ENCODE data around the gene PACSIN1. TPM values are rescaled to one million over a fixed set of nuclear protein-coding genes. Genes with fewer than 3 reads are reported as not detected.
"Not testable (repeated sequence)": the region's sequence is repeated elsewhere in the genome, so short reads cannot be mapped to it uniquely, and the experiment has no call there.

PACSIN1 gene
- polyA plus RNA-seq, 2 donors: 0.01 to 0.04 TPM

DNA sequence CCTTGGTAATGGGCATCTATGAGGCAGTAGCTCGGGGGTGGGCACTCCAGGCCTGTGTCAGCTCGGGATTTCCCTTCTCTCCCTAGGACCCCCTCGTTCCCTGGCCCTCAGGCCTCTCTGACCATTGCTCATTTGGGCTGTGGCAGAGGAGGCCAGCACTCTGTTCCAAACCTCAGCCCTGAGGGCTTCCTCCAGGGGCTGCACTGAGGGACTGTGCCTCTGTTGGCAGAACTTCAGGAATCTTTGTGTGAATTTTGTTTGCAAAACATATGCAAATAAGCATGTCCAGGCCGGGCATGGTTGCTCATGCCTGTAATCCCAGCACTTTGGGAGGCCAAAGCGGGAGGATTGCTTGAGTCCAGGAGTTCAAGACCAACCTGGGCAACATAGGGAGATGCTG lies 11.0 kb downstream of the PACSIN1 start:
- no peaks in the 10 kb centered on the region for H3K36me3 ChIP-seq (ENCODE audit: control insufficient read depth in 2 of 2, insufficient read depth in 2 of 2, low read length in 1 of 2)
- no peaks in the 10 kb centered on the region for H3K4me1 ChIP-seq (ENCODE audit: control insufficient read depth in 2 of 2, insufficient read depth in 2 of 2, low read length in 1 of 2)
- WGBS, 2 donors: 52 to 62% methylated on average over 5 of the region's 5 CpGs
- no peak overlapping the region for H3K4me3 ChIP-seq (ENCODE audit: low read depth in 1 of 2, low read length in 2 of 2)
- no peak overlapping the region for H3K27ac ChIP-seq (ENCODE audit: low read depth in 2 of 2, low read length in 1 of 2)
- no peaks in the 10 kb centered on the region for H3K27me3 ChIP-seq (ENCODE audit: control insufficient read depth in 1 of 2, insufficient read depth in 2 of 2, low read length in 2 of 2)
- H3K9me3 ChIP-seq (ENCODE audit: control insufficient read depth in 2 of 2, insufficient read depth in 1 of 2, low read depth in 1 of 2, low read length in 1 of 2): no peaks in the 10 kb centered on the region

GRCh38 chr6:34478796-34479195 lies 12.9 kb downstream of the PACSIN1 start:
- 90 to 92% methylated on average over 4 of the region's 4 CpGs for WGBS, 2 donors
- no peaks in the 10 kb centered on the region for H3K4me1 ChIP-seq (ENCODE audit: control insufficient read depth in 2 of 2, insufficient read depth in 2 of 2, low read length in 1 of 2)

DNA sequence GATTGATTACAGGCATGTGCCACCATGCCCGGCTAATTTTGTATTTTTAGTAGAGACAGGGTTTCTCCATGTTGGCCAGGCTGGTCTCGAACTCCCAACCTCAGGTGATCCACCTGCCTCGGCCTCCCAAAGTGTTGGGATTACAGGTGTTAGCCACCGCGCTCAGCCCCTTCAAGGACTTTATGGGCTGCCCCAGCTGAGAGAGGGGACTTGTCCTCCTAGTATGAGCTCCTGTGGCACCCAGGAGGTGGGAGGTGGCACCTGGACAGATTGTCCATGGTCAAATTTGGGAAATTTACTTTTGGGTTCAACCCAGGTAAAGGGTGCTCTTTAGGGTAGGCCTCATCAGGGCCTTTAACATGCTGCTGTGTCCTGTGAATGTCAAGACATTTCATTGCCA lies 17.9 kb downstream of the PACSIN1 start:
- not testable (repeated sequence) for H3K4me1 ChIP-seq (ENCODE audit: control insufficient read depth in 2 of 2, insufficient read depth in 2 of 2, low read length in 1 of 2); H3K27ac ChIP-seq (ENCODE audit: low read depth in 2 of 2, low read length in 1 of 2); H3K27me3 ChIP-seq (ENCODE audit: control insufficient read depth in 1 of 2, insufficient read depth in 2 of 2, low read length in 2 of 2); H3K9me3 ChIP-seq (ENCODE audit: control insufficient read depth in 2 of 2, insufficient read depth in 1 of 2, low read depth in 1 of 2, low read length in 1 of 2); H3K4me3 ChIP-seq (ENCODE audit: low read depth in 1 of 2, low read length in 2 of 2); H3K36me3 ChIP-seq (ENCODE audit: control insufficient read depth in 2 of 2, insufficient read depth in 2 of 2, low read length in 1 of 2)
- 94 to 100% methylated on average over 5 of the region's 5 CpGs for WGBS, 2 donors

More at GRCh38 chr6:34478796-34479195, 12.9 kb downstream of the PACSIN1 start:
- H3K36me3 ChIP-seq (ENCODE audit: control insufficient read depth in 2 of 2, insufficient read depth in 2 of 2, low read length in 1 of 2): no peaks in the 10 kb centered on the region
- no peaks in the 10 kb centered on the region for H3K9me3 ChIP-seq (ENCODE audit: control insufficient read depth in 2 of 2, insufficient read depth in 1 of 2, low read depth in 1 of 2, low read length in 1 of 2)
- no peaks in the 10 kb centered on the region for H3K27me3 ChIP-seq (ENCODE audit: control insufficient read depth in 1 of 2, insufficient read depth in 2 of 2, low read length in 2 of 2)
- H3K27ac ChIP-seq (ENCODE audit: low read depth in 2 of 2, low read length in 1 of 2): no peak overlapping the region
- H3K4me3 ChIP-seq (ENCODE audit: low read depth in 1 of 2, low read length in 2 of 2): no peak overlapping the region

GRCh38 chr6:34484391-34484790 lies 18.5 kb downstream of the PACSIN1 start:
- WGBS, 2 donors: 47 to 68% methylated on average over 1 of the region's 1 CpG
- H3K9me3 ChIP-seq (ENCODE audit: control insufficient read depth in 2 of 2, insufficient read depth in 1 of 2, low read depth in 1 of 2, low read length in 1 of 2): no peaks in the 10 kb centered on the region
- H3K36me3 ChIP-seq (ENCODE audit: control insufficient read depth in 2 of 2, insufficient read depth in 2 of 2, low read length in 1 of 2): no peaks in the 10 kb centered on the region
- H3K4me3 ChIP-seq (ENCODE audit: low read depth in 1 of 2, low read length in 2 of 2): no peak overlapping the region
- H3K27me3 ChIP-seq (ENCODE audit: control insufficient read depth in 1 of 2, insufficient read depth in 2 of 2, low read length in 2 of 2): no peaks in the 10 kb centered on the region
- H3K4me1 ChIP-seq (ENCODE audit: control insufficient read depth in 2 of 2, insufficient read depth in 2 of 2, low read length in 1 of 2): no peaks in the 10 kb centered on the region
- no peak overlapping the region for H3K27ac ChIP-seq (ENCODE audit: low read depth in 2 of 2, low read length in 1 of 2)

DNA sequence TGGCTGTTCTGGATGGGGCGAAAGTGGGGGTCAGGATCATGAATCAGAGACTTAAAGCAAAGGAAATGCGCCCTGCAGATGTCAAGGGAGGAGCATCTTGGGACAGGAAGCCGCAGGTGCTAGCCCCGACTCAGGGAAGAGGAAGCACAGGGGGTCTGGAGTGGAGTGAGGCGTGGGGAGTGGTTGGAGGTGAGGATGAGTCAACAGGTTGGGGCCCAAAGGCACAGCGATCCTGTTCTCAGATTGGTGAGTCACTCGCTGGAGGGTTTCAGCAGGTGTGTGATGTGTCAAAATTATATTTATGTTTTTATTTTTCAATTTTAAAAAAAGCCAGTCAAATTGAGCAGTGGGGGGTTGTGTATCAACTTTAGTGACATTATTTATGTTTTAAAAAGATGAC lies 19.0 kb downstream of the PACSIN1 start:
- Histone ChIP-seq H3K4me3 (ENCODE audit: low read depth in 1 of 2, low read length in 2 of 2) (no peak overlapping the region), H3K36me3 (ENCODE audit: control insufficient read depth in 2 of 2, insufficient read depth in 2 of 2, low read length in 1 of 2) (no peaks in the 10 kb centered on the region), H3K4me1 (ENCODE audit: control insufficient read depth in 2 of 2, insufficient read depth in 2 of 2, low read length in 1 of 2) (no peaks in the 10 kb centered on the region), H3K27ac (ENCODE audit: low read depth in 2 of 2, low read length in 1 of 2) (no peak overlapping the region), H3K9me3 (ENCODE audit: control insufficient read depth in 2 of 2, insufficient read depth in 1 of 2, low read depth in 1 of 2, low read length in 1 of 2) (no peaks in the 10 kb centered on the region), H3K27me3 (ENCODE audit: control insufficient read depth in 1 of 2, insufficient read depth in 2 of 2, low read length in 2 of 2) (no peaks in the 10 kb centered on the region)
- WGBS, 2 donors: 50 to 62% methylated on average over 7 of the region's 7 CpGs

DNA sequence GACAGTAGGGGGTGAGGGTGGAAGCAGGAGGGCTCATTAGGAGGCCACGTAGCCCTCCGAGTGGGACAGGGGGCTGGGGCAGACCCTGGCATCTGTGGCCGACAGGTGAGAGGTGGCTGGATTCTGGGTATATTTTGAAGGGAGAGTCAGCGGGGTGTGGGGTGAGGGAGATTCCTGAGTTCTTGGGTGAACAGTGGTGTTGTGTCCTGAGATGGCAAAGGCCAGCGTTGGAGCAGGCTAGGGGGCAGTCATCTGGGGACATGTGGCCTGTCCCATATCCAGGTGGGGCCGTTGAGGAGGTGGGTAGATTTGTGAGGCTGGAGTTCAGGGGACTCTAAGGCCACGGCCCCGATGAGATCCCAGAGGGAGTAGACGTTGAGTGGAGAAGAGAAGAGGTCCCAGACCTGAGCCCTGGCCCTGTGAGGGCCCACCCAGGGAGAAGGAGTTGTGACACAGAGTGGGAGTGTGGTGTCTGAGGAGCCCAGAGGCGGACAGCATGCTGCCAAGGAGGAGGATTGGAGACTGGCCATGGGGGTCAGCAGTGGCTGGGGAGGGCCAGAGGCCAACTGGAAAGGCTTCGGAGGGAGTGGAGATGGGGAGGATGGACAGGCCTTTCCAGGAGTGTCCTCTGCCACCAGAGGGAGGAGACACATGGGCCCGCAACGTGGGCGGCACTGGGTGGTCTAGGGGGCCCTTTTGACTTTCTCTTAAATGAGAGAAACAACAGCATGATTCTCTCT lies 19.6 kb downstream of the PACSIN1 start:
- Histone ChIP-seq H3K36me3 (ENCODE audit: control insufficient read depth in 2 of 2, insufficient read depth in 2 of 2, low read length in 1 of 2) (no peaks in the 10 kb centered on the region), H3K4me1 (ENCODE audit: control insufficient read depth in 2 of 2, insufficient read depth in 2 of 2, low read length in 1 of 2) (no peaks in the 10 kb centered on the region), H3K27ac (ENCODE audit: low read depth in 2 of 2, low read length in 1 of 2) (no peak overlapping the region), H3K9me3 (ENCODE audit: control insufficient read depth in 2 of 2, insufficient read depth in 1 of 2, low read depth in 1 of 2, low read length in 1 of 2) (no peaks in the 10 kb centered on the region), H3K4me3 (ENCODE audit: low read depth in 1 of 2, low read length in 2 of 2) (no peak overlapping the region), H3K27me3 (ENCODE audit: control insufficient read depth in 1 of 2, insufficient read depth in 2 of 2, low read length in 2 of 2) (no peaks in the 10 kb centered on the region)
- 77 to 79% methylated on average over 14 of the region's 14 CpGs for WGBS, 2 donors

DNA sequence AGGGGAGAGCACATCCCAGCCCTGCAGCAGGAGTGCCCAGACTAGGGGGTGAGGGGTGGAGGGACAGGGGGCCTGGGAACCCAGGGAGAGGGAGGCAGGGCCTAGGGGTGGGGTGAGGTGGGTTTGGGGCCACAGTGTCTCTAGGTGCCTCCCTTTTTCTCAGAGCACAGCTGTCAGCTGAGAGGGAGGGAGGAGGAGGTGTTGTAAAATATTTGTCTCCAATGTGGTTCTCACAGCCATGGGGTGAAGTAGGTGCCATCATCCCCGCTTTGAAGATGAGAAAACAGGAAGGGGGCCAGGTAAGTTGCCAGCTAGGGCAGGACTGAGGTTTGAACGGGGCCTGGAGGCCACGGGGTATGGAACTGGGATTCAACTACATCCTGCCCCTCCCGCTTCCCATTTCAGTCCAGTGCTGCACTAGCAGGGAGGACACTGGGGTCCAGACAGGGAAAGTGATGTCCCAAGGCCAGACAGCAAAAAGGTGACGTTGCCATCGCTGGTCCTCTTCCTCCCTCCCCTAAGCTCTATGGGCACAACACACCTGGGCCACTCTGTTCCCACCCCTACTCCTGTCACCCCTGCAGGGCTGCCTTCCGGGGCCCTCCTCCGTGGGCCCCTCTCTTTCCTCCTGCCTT lies 20.3 kb downstream of the PACSIN1 start:
- no peaks in the 10 kb centered on the region for H3K9me3 ChIP-seq (ENCODE audit: control insufficient read depth in 2 of 2, insufficient read depth in 1 of 2, low read depth in 1 of 2, low read length in 1 of 2)
- WGBS, 2 donors: 69 to 74% methylated on average over 7 to 8 of the region's 8 CpGs
- H3K27ac ChIP-seq (ENCODE audit: low read depth in 2 of 2, low read length in 1 of 2): no peak overlapping the region
- peaks cover 0 to 1% of the 10 kb centered on the region in 2 donors for H3K4me1 ChIP-seq (ENCODE audit: control insufficient read depth in 2 of 2, insufficient read depth in 2 of 2, low read length in 1 of 2)
- no peak overlapping the region for H3K4me3 ChIP-seq (ENCODE audit: low read depth in 1 of 2, low read length in 2 of 2)
- no peaks in the 10 kb centered on the region for H3K27me3 ChIP-seq (ENCODE audit: control insufficient read depth in 1 of 2, insufficient read depth in 2 of 2, low read length in 2 of 2)
- H3K36me3 ChIP-seq (ENCODE audit: control insufficient read depth in 2 of 2, insufficient read depth in 2 of 2, low read length in 1 of 2): no peaks in the 10 kb centered on the region

- not testable (repeated sequence) for H3K9me3 ChIP-seq (ENCODE audit: control insufficient read depth in 2 of 2, insufficient read depth in 1 of 2, low read depth in 1 of 2, low read length in 1 of 2); H3K27ac ChIP-seq (ENCODE audit: low read depth in 2 of 2, low read length in 1 of 2); H3K36me3 ChIP-seq (ENCODE audit: control insufficient read depth in 2 of 2, insufficient read depth in 2 of 2, low read length in 1 of 2); H3K4me3 ChIP-seq (ENCODE audit: low read depth in 1 of 2, low read length in 2 of 2); H3K4me1 ChIP-seq (ENCODE audit: control insufficient read depth in 2 of 2, insufficient read depth in 2 of 2, low read length in 1 of 2); H3K27me3 ChIP-seq (ENCODE audit: control insufficient read depth in 1 of 2, insufficient read depth in 2 of 2, low read length in 2 of 2)
- 92 to 94% methylated on average over 8 of the region's 8 CpGs for WGBS, 2 donors
These were observed 21.0 kb downstream of the PACSIN1 start for GRCh38 chr6:34486886-34487285.

GRCh38 chr6:34487536-34487935 lies 21.7 kb downstream of the PACSIN1 start:
- Histone ChIP-seq H3K27ac (ENCODE audit: low read depth in 2 of 2, low read length in 1 of 2) (no peak overlapping the region), H3K36me3 (ENCODE audit: control insufficient read depth in 2 of 2, insufficient read depth in 2 of 2, low read length in 1 of 2) (no peaks in the 10 kb centered on the region), H3K27me3 (ENCODE audit: control insufficient read depth in 1 of 2, insufficient read depth in 2 of 2, low read length in 2 of 2) (no peaks in the 10 kb centered on the region), H3K9me3 (ENCODE audit: control insufficient read depth in 2 of 2, insufficient read depth in 1 of 2, low read depth in 1 of 2, low read length in 1 of 2) (no peaks in the 10 kb centered on the region), H3K4me1 (ENCODE audit: control insufficient read depth in 2 of 2, insufficient read depth in 2 of 2, low read length in 1 of 2) (peaks cover 0 to 3% of the 10 kb centered on the region in 2 donors), H3K4me3 (ENCODE audit: low read depth in 1 of 2, low read length in 2 of 2) (no peak overlapping the region)
- WGBS, 2 donors: 80 to 90% methylated on average over 5 of the region's 5 CpGs
